ENCODE measurements around the gene RCCD1. TPM values are rescaled to one million over a fixed set of nuclear protein-coding genes. Genes with fewer than 3 reads are reported as not detected.

Gene RCCD1
- total and polyA plus RNA-seq, 2 donors (not counting 1 experiment from before 2014, with no cell fraction given), result 11.0 to 20.5 TPM

- POLR2A ChIA-PET, result interaction anchor here (0.6 kb wide), 1 partner anchor 9 kb away, joined by 3 read pairs; no protein-coding TSS in a partner anchor
- H3K27ac Mint-ChIP-seq, result peak overlapping the region; percentile 86
- Histone ChIP-seq H3K36me3 (replicated peaks in 1 of 2; ENCODE audit: control extremely low read depth in 1 of 2, control insufficient read depth in 1 of 2, extremely low read depth in 1 of 2, insufficient read depth in 2 of 2, low read length in 1 of 2) (peaks cover 0 to 2% of the 10 kb centered on the region in 2 experiments), H3K4me1 (ENCODE audit: control insufficient read depth in 2 of 2, insufficient read depth in 2 of 2, low read length in 2 of 2) (peaks cover 12 to 19% of the 10 kb centered on the region in 2 donors), H4K20me1 (ENCODE audit: control insufficient read depth, insufficient read depth, low read length, poor library complexity, severe bottlenecking) (no peaks in the 10 kb centered on the region), H2AFZ (ENCODE audit: insufficient read depth, low read depth, low read length, poor library complexity, severe bottlenecking) (peak overlapping the region; percentile 57), H3K27me3 (replicated peaks in 1 of 4; ENCODE audit: control extremely low read depth in 1 of 4, control insufficient read depth in 3 of 4, insufficient read depth in 4 of 4, low read length in 3 of 4) (no peaks in the 10 kb centered on the region), H3K27ac (ENCODE audit: low read length in 2 of 2) (peak overlapping the region; percentile 0 to 27), H3K9me3 (ENCODE audit: control extremely low read depth in 1 of 3, control insufficient read depth in 2 of 3, insufficient read depth in 1 of 3, low read length in 2 of 3) (no peaks in the 10 kb centered on the region), H3K4me2 (replicated peaks; ENCODE audit: low read depth, low read length, poor library complexity, severe bottlenecking) (peak overlapping the region; percentile 63), H3K4me3 (ENCODE audit: control extremely low read depth in 1 of 5, extremely low read depth in 1 of 5, insufficient read depth in 1 of 5, low read depth in 2 of 5, low read length in 4 of 5) (peak overlapping the region in 2 of 5 experiments; percentile 25 to 35), H3K79me2 (ENCODE audit: control insufficient read depth, insufficient read depth, low read length) (peaks cover under 1% of the 10 kb centered on the region), H3K9ac (ENCODE audit: low read length) (peak overlapping the region; percentile 32)
- intact Hi-C loops (cut with micrococcal nuclease), result no loop called here
- peaks cover 22% of the 10 kb centered on the region for H3K4me1 Mint-ChIP-seq
- WGBS (ENCODE audit: insufficient coverage), result 24% methylated on average over 3 of the region's 6 CpGs
- H3K4me3 Mint-ChIP-seq, result peak overlapping the region; percentile 68
- CTCF ChIA-PET, result interaction anchor here (0.6 to 7.1 kb wide), 6 partner anchors 12 to 290 kb away, joined by 3 to 46 read pairs (median 4); partner anchors contain the start of gene VPS33B
- H3K9me3 Mint-ChIP-seq (ENCODE audit: insufficient read depth), result no peaks in the 10 kb centered on the region
- ATAC-seq (ENCODE audit: low read depth) (peak; percentile 83), DNase-seq (peak; percentile 57)
- TF ChIP-seq EZH2 (IDR thresholded peaks at IDR 0.05; ENCODE audit: borderline replicate concordance, insufficient read depth, low read depth, low read length, poor library complexity, severe bottlenecking) (no peak), CTCF (IDR thresholded peaks at IDR 0.05) (peak; percentile 10)
- H3K27me3 Mint-ChIP-seq, result no peaks in the 10 kb centered on the region
Measured at GRCh38 chr15:90981681-90982080, 27.0 kb downstream of the RCCD1 start.

GRCh38 chr15:90982135-90982534 is 27.5 kb downstream of the RCCD1 start:
- CTCF ChIA-PET, result interaction anchor here (1.3 to 7.1 kb wide), 3 partner anchors 25 to 51 kb away, joined by 5 to 46 read pairs (median 9); partner anchors contain the start of gene VPS33B
- Histone ChIP-seq H3K27ac (ENCODE audit: low read length in 2 of 2) (peak overlapping the region; percentile 0 to 27), H3K4me3 (ENCODE audit: control extremely low read depth in 1 of 5, extremely low read depth in 1 of 5, insufficient read depth in 1 of 5, low read depth in 2 of 5, low read length in 4 of 5) (peak overlapping the region in 2 of 5 experiments; percentile 25 to 35), H3K27me3 (replicated peaks in 1 of 4; ENCODE audit: control extremely low read depth in 1 of 4, control insufficient read depth in 3 of 4, insufficient read depth in 4 of 4, low read length in 3 of 4) (no peaks in the 10 kb centered on the region), H3K79me2 (ENCODE audit: control insufficient read depth, insufficient read depth, low read length) (peaks cover 5% of the 10 kb centered on the region), H3K9me3 (ENCODE audit: control extremely low read depth in 1 of 3, control insufficient read depth in 2 of 3, insufficient read depth in 1 of 3, low read length in 2 of 3) (no peaks in the 10 kb centered on the region), H3K4me2 (replicated peaks; ENCODE audit: low read depth, low read length, poor library complexity, severe bottlenecking) (peak overlapping the region; percentile 63), H4K20me1 (ENCODE audit: control insufficient read depth, insufficient read depth, low read length, poor library complexity, severe bottlenecking) (no peaks in the 10 kb centered on the region), H3K4me1 (ENCODE audit: control insufficient read depth in 2 of 2, insufficient read depth in 2 of 2, low read length in 2 of 2) (peaks cover 15 to 24% of the 10 kb centered on the region in 2 donors), H3K9ac (ENCODE audit: low read length) (peak overlapping the region; percentile 32), H3K36me3 (replicated peaks in 1 of 2; ENCODE audit: control extremely low read depth in 1 of 2, control insufficient read depth in 1 of 2, extremely low read depth in 1 of 2, insufficient read depth in 2 of 2, low read length in 1 of 2) (peaks cover 0 to 2% of the 10 kb centered on the region in 2 experiments), H2AFZ (ENCODE audit: insufficient read depth, low read depth, low read length, poor library complexity, severe bottlenecking) (peak overlapping the region; percentile 57)
- no peak for TF ChIP-seq EZH2 (IDR thresholded peaks at IDR 0.05; ENCODE audit: borderline replicate concordance, insufficient read depth, low read depth, low read length, poor library complexity, severe bottlenecking)
- no peak for TF ChIP-seq CTCF (IDR thresholded peaks at IDR 0.05)
- Mint-ChIP-seq H3K4me3 (peak overlapping the region; percentile 68), H3K9me3 (ENCODE audit: insufficient read depth) (no peaks in the 10 kb centered on the region), H3K27me3 (no peaks in the 10 kb centered on the region), H3K27ac (peak overlapping the region; percentile 86), H3K4me1 (peaks cover 26% of the 10 kb centered on the region)
- POLR2A ChIA-PET, result no interaction called here
- ATAC-seq (ENCODE audit: low read depth), result peak; percentile 15
- WGBS (ENCODE audit: insufficient coverage), result 100% methylated on average over 4 of the region's 5 CpGs
- DNase-seq, result no peak
- intact Hi-C loops (cut with micrococcal nuclease), result no loop called here
